Activated CD4-positive, alpha-beta T cell treated with anti-CD3 and anti-CD28 coated beads, Interleukin-2, amount 50 U/mL, for 24 hours (primary cell): ENCODE measurements around the gene EIF4E3.

ENCODE experiments used
- DNase-seq, 2 donors: peaks; one replicate each; pipeline ENCODE4 v3.0.0-alpha.2; 2020; ENCODE audit warnings: low read depth in 1 of 2, low spot score in 1 of 2

Gene EIF4E3

DNA sequence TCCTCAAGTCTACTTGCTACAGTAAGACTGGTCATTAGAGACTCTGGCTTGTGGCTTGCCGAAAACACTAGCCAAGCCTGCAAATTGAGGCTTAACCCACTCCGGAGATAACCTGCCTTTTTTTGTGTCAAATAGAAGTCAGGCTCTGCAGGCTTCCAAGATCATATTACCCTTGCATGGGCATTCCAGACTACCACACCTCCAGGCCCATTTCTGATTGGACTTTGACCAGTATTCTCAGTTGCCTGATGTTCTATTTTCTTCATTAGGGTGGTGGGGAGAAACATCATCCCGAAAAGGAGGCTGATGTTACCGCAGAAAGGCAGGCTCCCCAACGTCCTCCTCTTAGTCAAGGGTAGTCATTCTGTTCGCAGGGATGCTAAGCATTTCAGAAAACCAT is 73.6 kb downstream of the EIF4E3 start:
- DNase-seq: no peak

GRCh38 chr3:71650372-71650771 is 74.8 kb downstream of the EIF4E3 start:
- DNase-seq: no peak

DNA sequence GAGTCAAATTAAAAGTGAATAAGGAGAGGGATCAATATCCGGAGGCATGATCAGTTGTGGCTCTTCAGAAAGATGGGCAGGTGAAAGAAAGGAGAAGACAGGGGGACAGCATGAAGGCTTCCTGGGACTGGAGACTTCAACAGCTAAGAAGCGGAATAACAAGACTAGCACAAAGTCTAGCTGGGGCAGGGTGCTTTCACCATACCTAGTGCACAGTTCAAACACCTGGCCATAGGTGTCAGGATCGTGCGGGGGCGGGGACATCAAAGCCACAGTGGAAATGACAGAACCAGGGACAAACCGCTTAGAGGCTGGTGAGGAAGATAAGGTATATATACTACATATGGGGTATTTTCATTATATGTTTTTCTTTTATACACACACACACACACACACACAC is 75.4 kb downstream of the EIF4E3 start:
- DNase-seq: no peak

- DNase-seq: no peak
Measured at GRCh38 chr3:71647751-71648150, 77.5 kb downstream of the EIF4E3 start.

GRCh38 chr3:71646971-71647370 is 78.2 kb downstream of the EIF4E3 start:
- no peak for DNase-seq

GRCh38 chr3:71645140-71645539 is 80.1 kb downstream of the EIF4E3 start:
- no peak for DNase-seq

DNA sequence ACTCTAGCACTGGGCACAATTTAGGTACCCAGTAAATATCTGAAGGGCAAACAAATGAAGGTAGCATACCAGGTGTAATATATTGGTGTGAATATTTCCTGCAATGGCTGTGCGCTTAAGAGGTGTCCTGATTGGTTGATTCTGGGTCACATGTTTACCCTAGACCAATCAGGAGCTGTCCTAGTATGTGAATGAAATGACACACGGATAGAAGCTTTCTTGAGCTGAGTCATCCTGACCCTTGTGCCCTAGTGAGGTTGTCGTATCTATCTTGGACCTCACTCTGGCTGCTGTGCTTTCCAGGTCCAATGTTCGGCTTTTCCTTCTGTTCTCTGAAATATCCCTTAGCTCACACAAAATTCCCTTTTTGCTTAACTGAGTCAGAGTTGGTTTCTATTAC is 83.5 kb downstream of the EIF4E3 start:
- no peak for DNase-seq

GRCh38 chr3:71640331-71640983 is 84.7 kb downstream of the EIF4E3 start:
- DNase-seq: no peak

GRCh38 chr3:71636482-71636881 is 88.7 kb downstream of the EIF4E3 start:
- DNase-seq: no peak

DNA sequence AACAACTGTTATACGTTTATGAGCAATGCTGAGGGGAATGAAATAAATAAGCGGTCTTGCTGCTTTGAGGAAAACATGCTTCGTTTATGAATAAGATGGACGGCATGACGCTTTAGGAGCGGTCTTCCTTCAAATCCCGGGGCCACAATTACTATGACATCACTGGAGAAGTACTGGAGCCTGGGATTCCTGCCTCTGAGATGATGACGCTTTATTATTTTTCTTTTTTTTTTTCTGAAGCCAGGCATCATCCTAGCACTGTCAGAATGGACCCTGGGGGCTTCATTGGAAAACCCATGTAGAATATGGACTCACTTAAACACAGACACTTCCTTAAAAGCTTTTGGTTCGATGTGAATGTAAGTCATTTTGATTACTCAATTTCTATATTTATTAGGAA is 89.2 kb downstream of the EIF4E3 start:
- DNase-seq: no peak

DNA sequence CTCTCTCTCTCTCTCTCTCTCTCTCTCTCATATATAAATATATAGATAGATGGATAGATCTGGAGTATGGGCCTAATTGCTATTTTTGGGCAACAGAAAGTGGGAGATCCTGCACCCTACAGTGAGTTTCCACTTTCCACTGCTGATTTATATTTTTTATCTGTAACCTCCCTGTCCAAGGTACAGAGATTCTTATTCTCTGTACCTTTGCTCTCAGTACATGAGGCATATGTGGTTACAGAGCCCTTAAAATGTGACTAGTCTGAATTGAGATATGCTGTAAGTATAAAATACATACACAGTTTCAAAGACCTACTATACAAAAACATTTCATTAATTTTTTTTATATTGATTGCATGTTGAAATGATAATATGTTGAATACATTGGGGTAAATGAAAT is 90.5 kb downstream of the EIF4E3 start:
- DNase-seq: no peak

DNA sequence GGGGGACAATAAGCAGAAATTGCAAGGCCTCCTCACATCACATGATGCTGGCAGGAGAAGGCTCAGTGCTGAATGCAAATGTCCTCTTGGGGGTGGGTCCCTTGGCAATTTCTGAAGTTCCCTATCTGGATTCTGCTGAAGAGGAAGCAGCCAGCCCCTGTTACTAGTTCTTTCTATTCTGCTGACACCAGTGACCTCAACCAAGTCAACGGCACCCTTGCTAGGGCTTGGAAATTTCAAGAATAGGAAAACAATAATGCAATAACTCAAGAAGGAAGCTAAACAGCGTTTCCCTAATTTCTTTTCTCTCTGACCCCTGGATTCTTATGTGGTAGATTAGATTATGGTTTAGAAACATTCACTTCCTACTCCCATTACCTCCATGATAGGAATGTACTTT is 95.5 kb downstream of the EIF4E3 start:
- DNase-seq: no peak

DNA sequence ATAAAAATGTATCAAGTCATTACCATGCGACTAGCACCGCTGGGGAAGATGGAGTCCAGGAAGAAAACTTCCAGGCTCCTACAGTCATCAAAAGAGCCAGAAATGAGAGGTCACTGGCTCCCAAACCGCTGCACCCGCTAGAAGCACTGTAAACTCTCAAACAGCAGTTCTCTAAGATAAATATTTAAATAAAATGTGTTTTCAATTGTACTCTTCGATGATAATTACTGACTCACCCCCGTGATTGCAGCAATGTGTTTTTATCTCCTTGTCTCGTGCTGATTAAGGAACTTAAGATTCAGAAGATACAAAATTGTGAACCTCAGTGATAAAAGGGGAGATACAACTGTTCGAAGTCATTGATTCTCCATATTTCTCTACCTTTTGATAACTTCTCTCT is 95.9 kb downstream of the EIF4E3 start:
- DNase-seq: no peak

DNA sequence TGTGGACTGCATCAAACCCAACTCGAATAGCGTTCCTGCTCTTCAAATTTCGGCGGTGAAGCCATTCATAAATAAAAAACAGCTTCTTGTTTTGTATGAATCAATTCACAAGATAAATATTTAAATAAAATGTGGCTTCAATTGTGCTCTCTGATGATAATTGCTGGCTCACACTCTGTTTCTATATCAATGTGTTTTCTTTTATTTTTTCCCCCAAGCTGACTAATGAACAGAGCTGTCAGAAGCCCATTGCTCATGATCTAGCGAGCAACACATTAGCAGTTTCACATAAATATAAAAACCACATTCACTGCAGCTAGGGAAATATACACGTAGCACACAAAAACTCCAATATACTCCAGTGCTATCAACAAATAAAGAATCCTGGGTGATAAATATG is 96.7 kb downstream of the EIF4E3 start:
- no peak for DNase-seq

DNA sequence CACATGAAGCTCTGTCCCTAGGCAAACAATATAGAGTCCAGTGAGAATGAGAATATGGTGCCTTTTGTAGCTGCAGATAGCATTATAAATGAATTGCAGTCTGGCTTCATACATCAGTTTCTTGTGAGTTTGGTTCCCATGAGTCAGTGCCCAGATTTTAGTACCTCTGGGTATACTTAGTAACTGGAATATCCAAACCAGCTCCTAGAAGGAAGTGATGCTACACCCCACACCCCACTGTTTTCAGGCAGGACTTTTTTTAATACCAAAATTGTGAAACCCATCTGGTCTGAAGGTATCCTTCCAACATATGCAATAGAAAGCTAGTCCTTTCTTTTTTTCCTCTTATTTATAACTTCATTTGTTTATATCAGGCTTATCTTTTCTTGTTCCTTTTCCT is 99.5 kb downstream of the EIF4E3 start:
- no peak for DNase-seq
